ENCODE results near the gene GART.

GRCh38 chr21:33559813-33560212 lies 17.9 kb upstream of the GART start:
- TF ChIP-seq YY1 (IDR thresholded peaks at IDR 0.05; ENCODE audit: insufficient read depth, insufficient read length) (no peak), ZNF274 (IDR thresholded peaks at IDR 0.05; ENCODE audit: low read depth, low read length) (no peak), SUZ12 (IDR thresholded peaks at IDR 0.05; ENCODE audit: extremely low read depth, insufficient read depth, insufficient read length) (no peak)
